CD4-positive, alpha-beta T cell treated with Interleukin-10 for 1 hour (primary cell): Measurements from ENCODE around the gene MKRN2OS.
"Not testable (repeated sequence)": the region's sequence is repeated elsewhere in the genome, so short reads cannot be mapped to it uniquely, and the experiment has no call there.

Source experiments
- DNase-seq: peaks from one replicate; pipeline ENCODE4 v3.0.0-alpha.2; 2020

The MKRN2OS gene

DNA sequence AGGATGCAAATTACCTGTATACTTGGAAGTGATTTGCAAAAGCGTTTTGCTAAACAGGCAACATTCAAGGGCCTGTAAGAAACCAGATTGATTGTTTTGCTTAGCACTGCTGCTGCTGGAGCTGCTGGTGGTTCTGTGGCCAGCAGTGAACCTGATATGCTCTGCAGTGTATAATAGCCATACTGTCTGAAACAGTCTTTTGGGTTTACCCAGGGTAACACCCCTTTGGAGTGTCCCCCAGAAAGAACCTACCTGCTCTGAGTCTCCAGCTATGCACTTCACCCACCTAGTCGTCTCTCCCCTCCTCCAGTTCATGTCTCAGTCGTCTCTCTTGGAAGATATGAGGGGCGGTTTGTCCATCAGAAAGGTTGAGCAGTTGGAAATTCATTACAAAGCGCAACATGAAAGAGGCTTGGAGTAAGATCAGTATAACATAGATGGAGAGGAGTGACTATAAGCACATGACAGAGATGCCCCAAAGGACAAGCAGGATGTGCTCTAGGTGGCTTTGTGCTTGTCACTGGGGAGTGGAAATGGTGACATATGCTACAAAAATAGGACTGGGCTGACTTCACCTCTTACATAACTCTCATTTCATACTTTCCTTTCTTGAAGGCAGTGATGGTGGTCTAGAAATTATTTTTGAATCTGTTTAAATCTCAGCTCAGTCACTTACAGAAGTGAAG, 15.3 kb upstream of the MKRN2OS start:
- no peak for DNase-seq

DNA sequence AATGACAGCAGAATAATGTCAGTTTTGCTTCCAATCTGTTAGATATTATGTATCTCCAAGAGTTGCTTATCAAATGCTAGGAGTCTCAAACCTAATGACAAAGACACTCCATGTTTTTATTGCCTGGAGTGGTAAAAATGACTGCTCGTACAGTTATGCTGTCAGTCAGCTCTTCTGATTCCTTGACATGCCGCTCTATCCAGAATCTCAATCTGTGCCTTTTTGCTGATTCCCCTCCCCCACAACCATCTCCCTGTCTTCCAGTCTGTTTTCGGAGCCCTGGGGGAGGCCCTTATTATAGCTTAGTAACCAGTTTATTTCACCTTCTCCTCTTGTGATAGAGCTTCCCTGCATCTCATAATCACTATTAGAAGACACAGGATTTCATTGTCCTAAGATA, 14.2 kb upstream of the MKRN2OS start:
- no peak for DNase-seq

DNA sequence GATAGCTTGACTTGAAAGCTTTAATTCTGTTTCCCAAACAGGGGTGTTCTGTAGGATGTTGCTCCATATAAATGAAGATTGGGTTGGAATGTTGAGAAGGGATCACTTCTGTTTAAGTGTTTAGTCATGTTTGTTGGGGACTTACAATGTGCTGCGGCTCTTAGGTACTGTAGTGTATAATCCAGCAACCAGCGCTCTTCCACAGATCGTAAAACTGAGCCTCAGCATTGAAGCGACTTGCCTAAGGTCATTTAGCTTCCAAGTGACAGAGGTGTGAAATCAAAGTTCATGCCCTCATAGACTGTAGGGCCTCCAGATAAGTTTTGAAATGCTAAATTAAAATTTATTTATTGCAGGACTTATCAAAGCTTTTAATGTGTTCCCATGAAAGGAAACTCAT, 13.4 kb upstream of the MKRN2OS start:
- DNase-seq: no peak

DNA sequence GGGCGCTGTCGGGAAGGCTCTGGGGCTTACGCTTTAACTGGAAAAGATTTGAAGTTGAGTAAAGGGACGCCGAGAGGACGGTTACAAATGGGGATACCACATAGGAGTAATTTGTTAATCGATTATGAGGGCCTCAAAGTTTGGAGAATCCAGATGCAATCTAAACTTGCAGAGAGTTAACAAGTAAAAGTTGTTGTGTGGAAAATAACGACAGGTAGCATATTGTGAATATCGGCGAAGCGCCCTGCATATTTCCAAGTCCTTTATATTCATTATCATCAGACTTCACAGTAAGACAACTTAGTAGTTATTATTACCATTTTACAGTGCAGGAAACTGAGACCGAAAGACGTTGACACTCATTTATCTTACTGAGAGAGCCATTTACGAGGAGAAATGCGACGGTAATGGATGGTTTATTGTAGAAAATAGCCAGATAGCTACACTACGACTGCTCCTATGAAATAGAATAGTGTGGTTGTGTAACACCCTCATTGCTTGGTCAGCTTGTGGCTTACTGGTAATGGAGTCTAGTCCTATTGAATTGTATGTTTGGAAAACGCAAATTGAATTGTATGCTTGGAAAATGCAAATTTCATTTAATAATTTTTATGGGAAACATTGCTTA, 12.3 kb upstream of the MKRN2OS start:
- DNase-seq: no peak

DNA sequence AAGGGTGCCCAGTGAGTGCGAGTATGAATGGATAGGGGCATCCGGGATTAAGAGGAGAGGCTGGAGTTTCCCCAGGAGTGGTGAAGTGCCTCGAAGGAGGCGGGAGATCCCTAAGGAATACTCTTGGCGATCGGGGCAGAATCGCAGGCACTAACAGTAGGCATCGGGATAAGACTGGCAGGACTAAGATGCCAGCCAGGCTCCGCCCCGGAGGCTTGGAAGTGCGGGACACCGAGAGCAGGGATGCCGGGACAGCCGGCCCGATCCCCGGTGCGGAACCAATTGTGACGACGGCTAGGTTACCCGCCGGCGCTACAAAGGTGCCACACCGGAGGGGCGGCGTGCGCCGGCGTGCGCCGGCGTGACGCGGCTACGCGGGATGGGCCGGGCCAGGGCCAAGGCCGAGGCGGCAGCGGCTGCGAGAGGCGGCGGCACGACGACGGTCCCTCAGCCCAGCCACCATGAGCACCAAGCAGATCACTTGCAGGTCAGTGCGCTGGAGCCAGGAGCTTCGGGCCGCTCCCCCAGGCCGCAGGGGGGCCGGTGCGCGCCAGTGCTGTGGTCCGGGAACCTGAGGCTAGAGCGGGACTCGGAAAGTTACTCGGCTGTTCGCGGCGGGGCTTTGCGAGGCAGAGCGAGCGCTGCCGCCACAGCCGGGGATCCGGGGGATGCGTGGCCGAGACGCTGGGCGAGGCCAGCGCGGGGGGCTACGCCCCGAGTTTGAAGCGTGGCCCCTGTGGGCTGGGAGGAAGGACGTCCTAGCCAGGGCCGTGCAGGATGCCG, 11.6 kb upstream of the MKRN2OS start, which contains the start of gene MKRN2:
Gene MKRN2 (plus strand): TSS at position 398 of the 783 bp plus-strand sequence. CDS start 64 bp downstream, at position 462.
- DNase-seq: peak; percentile 87

DNA sequence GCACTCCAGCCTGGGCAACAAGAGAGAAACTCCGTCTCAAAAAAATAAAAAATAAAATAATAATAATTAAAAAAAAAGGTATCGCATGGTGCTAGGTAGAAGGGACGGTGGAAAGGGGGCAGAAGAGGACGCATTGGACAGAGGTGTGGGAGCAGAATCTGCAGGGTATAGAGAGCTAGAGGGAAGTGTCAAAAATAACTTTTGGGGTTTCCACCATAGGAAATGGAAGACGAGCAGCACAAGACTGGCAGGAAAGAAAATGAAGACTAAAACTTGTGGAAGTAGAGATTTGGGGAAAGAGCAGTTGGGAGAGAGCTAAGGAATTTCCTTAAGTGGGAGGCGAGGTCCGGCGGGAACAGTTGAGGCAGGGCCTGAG, 11.0 kb upstream of the MKRN2OS start:
- peak; percentile 16 for DNase-seq

DNA sequence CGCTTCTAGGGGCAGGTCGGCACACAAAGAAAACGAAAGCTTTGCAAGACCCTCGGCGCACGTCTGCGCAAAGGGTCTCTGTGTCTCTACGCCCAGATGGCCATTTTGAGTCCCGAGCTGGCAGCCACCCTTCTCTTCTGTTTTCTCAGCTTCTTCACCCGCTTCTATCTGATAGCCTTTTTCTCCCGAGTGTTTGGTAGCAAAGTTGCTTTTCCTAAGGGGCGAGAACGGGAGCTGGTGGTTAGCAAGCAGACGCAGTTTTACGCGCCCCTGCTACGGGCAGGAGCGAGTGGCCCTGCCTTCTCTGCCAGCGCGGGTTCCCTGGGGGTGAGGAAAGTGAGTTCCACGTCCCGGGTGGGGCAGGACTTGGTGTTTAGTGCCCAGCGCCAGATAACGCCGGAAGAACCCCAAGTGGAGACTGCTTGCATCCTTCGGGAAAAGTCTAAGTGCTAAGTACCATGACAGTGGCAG, 8.7 kb upstream of the MKRN2OS start:
- DNase-seq: no peak

DNA sequence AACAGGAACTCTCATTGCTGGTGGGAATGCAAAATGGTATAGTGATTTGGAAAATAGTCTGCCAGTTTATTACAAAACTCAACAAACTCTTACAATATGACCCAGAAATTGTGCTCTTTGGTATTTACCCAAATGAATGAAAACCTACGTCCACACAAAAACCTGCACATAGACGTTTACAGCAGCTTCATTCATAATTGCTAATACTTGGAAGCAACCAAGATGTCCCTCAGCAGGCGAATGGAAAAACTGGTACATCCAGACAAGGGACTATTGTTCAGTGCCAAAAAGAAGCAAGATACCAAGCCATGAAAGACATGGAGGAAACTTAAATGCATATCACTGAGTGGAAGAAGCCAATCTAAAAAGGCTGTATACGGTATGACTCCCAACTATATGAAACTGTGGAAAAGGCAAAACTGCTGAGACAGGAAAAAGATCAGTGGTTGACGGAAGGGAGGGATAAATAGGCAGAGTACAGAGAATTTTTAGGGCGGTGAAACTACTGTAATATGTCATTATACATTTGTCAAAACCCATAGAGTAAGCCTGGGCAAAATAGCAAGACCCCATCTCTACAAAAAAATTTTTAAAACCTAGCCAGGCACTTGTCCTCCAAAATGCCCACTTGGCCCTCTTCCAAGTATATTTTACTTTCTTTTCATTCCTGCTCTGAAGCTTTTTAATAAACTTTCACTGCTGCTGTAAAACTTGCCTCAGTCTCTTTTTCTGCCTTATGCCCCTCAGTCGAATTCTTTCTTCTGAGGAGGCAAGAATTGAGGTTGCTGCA, 4.9 kb upstream of the MKRN2OS start:
- no peak for DNase-seq

DNA sequence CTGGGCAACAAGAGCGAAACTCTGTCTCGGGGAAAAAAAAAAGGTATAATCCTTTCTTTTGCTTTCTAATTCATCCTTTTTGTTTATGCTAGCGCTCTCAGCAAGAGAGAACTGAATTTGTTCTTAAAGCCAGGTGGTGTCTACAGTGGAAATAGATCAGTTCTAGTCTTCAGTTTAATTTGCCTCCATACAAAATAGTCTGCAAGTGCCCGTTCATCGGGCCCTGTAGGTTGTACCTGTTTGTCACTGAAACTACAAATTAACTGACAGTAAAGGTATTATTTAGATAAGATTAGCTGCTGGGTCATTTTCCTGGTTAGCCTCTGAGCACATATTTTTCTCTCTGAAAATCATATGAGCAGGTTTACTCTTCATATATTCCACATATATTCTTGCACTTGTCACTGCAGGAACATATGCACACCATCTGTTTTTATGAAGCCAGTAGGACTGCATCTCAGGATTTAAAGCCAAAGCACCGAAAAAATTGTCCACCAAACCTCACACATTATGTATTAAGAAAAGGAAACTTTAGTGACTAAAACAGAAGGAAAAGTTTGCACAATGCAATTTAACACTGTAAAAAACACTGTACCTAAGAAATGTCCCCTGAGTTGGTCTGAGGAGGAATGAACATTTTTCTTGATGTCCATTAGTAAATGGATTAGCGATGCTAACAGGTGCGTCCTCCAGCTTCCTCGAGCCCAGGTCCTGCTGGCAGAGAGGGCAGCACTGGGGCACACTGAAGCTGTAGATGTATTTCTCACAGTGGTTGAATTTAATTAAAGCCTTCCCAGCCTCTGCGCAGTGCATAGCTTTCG, 437 bp downstream of the MKRN2OS start:
- DNase-seq: no peak

DNA sequence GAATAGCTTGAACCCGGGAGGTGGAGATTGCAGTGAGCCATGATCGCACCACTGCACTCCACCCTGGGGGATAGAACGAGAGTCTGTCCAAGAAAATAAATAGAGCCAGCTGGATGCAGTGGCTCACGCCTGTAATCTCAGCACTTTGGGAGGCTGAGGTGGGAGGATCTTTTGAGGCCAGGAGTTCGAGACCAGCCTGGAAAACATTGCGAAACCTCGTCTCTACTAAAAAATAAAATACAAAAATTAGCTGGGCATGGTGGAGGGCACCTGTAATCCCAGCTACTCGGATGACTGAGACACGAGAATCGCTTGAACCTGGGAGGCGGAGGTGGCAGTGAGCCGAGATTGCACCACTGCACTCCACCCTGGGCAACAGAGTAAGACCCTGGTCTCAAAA, 1.8 kb downstream of the MKRN2OS start:
- DNase-seq: not testable (repeated sequence)

DNA sequence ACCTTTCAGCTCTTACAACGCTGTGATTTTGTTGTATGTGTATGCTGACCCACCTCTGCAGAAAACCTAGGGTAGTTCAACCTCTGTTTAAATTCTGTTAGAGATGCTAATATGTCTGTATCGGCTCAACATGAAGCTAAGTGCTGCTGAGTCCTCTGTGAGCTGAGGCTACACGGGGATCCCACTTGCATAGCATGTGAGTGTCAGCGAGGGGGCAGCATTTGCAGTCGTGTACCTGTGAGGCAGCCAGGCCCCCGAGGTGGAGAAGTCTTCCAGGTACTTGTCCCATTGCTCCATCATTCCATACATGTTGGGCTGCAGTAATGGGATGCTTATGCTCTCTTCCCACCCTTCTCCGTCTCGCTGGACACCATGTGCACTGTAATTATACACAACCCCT, 3.7 kb downstream of the MKRN2OS start:
- DNase-seq: no peak

DNA sequence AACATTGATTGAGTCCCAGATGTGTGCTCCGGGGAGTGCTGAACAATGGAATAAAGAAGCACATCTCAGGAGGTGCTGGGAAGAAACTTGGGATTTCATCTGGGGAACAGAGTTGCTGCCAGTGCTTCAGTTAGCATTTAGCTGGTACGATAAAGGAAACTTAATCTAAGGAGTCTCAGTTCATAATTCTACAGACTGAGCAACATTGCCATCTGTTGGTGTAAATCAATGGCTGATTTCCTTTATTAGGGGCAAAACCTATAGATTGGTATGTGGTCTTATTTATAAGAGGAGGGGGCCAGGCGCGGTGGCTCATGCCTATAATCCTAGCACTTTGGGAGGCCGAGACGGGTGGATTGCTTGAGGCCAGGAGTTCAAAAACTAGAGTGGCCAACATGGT, 8.9 kb downstream of the MKRN2OS start:
- DNase-seq: no peak

DNA sequence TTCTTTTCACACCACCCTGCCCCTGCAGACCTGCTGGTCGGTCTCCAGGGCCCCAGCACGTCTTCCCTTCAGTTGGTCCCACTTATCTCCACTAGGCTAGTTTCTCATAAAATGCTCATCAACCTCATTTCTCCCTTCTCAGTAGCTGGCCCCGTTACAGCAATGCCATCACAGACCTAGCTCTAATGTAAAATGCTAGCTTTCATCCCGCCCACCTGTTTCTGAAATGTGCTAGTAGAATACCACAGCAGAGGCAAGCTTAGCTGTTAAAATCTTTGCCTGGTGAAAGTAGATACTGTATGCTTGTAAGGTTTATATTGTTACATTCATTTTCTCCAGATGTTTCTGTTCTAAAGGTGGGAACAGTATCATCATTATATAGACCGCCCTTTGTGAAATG, 13.1 kb downstream of the MKRN2OS start:
- no peak for DNase-seq

DNA sequence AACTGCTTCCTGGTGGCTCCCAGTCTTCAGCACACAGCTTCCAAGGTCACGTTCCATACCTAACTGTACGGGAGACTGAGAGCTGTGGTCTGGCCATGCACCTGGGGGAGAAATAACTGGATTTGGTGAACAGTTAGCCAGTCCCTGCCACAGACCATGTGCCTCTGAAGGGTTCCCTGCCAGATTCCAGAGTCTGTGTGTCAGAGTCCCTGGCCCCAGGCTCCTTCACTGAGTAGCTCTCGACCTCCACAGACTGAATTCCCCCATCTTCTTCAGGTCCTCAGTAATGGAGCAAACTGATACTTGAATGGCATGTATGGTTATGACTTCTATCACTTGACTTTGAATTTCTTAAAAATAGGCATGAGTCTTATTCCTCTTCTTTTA, 17.5 kb downstream of the MKRN2OS start:
- no peak for DNase-seq

DNA sequence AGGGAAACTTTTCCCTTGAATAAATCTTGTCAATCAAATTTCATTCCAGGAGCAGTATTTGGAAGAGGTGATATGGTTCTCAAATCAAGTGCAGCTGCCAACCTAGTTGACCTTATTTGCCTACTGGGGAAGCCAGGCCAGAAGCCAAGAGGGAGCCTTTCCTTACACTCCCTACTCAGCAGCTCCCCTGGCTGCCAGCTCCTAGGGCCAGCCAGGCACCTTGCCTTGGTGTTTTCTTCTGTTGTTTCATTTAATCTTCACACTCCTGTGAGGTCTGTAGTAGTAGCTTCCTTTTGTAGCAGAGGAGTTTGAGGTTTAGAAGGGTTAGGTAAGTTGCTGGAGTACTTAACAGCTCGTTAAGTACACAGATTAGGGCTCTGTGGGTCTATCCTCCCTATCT, 22.6 kb downstream of the MKRN2OS start:
- no peak for DNase-seq

DNA sequence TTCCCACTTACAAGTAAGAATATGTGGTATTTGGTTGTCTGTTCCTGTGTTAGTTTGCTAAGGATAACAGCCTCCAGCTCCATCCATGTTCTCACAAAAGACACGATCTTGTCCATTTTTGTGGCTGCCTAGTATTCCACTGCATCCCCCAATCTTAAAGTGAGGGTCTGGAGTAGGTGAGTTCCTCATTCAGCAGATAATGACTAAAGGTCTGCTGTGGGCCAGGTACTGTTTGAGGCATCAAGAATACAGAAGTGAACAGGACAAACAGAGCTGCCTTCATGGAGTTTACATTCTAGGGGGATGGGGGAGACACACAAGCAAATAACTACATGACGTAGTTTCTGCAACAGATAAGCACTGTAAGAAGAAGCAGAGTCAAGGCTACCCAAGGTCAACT, 24.3 kb downstream of the MKRN2OS start:
- no peak for DNase-seq

DNA sequence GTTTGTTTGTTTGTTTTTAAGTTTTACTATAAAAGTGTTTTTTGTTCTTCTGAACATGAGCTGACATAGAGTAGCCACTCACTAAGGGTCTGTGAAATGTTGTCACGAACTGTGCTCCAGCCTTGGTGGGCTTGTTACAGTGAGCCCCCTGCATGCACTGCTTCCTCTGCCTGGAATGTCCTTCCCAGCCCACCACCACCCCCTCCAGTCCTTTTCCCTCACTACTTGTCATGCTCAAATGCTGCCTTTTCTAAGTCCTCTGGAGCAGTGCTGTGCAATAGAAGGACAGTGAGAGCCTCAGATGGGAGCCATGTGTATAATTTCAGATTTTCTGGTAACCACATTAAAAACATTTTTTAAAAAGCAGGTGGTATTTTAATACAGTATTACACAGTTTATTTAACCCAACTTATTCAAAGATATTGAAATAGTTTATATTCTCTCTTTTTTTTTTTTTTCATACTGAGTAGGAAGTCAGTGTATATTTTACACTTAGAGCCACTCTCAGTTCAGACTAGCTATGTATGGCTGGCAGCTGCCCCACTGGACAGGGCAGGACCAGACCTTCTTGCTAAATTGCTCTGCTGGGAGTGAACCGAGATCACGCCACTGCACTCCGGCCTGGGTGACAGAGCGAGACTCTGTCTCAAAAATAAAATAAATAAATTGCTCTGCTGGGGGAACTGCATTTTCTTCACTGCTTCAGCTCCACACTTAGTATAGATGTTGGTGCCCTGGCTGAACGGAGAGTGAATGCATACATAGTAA, 26.9 kb downstream of the MKRN2OS start:
- DNase-seq: no peak

DNA sequence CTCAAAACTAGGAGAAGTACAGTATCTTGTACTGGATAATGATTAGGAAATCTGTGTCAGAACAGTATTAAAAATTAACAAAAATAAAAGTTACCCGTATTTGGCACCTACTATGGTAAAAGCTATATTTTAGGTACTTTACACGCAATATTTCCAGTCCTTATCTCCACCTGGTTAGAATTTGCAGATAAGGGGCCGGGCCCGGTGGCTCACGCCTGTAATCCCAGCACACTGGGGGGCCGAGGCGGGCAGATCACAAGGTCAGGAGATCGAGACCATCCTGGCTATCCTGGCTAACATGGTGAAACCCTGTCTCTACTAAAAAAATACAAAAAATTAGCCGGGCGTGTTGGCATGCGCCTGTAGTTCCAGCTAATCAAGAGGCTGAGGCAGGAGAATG, 28.4 kb downstream of the MKRN2OS start:
- no peak for DNase-seq

DNA sequence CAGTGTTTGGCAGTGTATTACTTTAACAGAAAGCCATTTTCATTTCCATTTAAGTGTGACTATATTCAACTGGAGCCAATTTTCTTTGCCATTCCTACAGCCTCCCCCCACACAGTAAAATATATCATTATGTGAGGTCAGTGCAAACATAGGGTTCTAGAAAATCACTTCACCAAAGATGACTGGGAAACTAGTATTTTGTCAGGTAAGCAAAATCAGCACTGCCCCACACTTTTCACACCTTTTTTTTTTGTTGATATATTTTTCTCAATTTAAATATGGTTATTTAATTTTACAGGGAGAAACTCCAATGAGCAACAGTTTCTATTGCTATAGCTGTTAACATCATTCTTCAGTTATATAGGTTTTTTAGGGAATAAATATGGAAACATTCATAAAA, 29.7 kb downstream of the MKRN2OS start:
- DNase-seq: no peak

DNA sequence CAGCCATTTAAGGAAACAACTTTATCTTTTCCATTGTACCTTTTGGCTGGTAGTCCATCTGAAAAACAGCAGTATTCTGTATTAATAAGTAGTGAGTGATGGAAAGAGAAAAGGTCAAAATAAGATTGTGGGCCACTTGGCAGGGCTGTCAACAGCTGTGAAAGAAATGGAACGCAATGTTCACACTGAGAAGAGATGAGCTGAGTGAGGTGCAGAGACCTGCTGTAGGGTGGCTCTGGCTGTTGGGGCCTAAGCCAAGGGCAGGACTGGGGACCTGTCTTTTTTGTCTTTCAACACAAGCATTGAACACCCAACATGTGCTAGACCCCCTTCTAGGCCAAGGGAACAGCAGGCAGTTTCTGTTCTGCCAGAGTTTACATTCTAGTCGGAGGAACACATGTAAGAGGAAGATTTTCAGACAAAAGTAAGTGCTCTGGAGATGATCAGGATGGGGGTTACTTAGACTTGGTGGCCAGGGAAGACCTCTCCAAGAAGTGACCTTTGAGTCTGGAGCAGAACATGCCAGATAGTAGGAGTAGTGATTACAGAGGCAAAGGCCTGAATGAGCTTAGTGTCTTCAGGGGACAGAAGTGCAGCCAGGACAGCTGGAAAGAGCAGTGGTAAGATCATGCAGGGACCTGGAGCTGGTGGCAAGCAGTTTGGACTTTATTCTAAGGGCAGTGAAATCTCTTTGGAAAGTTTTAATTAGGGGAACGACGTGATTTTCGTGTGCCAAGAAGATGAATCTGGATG, 31.4 kb downstream of the MKRN2OS start:
- DNase-seq: no peak
